ENCODE data around the gene CCDC85C. TPM values are rescaled to one million over a fixed set of nuclear protein-coding genes. Genes with fewer than 3 reads are reported as not detected.

CCDC85C gene
- polyA plus RNA-seq, 1 experiment = 11.8 TPM

DNA sequence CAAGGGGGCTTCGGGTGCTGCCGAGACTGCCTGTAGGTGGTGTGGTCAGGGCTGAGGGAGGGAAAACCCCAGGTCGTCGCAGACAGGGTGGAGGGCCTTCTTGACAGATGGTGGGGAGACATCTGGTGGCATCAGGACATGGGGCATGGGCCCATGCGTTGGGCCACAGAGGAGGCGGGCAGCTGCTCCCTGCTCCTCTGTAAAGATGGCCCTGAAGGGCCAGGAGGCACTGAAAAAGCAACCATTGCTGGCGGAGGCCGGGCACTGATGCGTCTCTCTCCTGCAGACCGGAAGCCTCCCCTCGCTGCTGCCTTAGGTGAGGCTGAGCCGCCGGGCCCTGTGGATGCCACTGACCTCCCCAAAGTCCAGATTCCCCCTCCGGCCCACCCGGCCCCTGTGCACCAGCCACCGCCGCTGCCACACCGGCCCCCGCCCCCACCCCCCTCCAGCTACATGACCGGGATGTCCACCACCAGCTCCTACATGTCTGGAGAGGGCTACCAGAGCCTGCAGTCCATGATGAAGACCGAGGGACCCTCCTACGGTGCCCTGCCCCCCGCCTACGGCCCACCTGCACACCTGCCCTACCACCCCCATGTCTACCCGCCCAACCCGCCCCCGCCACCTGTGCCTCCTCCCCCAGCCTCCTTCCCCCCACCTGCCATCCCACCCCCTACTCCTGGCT is 94.0 kb downstream of the CCDC85C start:
- POLR2A ChIA-PET = no interaction called here
- Histone ChIP-seq H3K27me3 (ENCODE audit: control insufficient read depth, insufficient read depth, low read length) (no peaks in the 10 kb centered on the region), H3K36me3 (ENCODE audit: control insufficient read depth, insufficient read depth, low read length) (peaks cover 48% of the 10 kb centered on the region), H3K4me3 (ENCODE audit: low read depth, low read length) (no peak overlapping the region)
- DNase-seq (ENCODE audit: low read depth) = no peak
- TF ChIP-seq, protein P1, sequence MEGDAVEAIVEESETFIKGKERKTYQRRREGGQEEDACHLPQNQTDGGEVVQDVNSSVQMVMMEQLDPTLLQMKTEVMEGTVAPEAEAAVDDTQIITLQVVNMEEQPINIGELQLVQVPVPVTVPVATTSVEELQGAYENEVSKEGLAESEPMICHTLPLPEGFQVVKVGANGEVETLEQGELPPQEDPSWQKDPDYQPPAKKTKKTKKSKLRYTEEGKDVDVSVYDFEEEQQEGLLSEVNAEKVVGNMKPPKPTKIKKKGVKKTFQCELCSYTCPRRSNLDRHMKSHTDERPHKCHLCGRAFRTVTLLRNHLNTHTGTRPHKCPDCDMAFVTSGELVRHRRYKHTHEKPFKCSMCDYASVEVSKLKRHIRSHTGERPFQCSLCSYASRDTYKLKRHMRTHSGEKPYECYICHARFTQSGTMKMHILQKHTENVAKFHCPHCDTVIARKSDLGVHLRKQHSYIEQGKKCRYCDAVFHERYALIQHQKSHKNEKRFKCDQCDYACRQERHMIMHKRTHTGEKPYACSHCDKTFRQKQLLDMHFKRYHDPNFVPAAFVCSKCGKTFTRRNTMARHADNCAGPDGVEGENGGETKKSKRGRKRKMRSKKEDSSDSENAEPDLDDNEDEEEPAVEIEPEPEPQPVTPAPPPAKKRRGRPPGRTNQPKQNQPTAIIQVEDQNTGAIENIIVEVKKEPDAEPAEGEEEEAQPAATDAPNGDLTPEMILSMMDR (IDR thresholded peaks at IDR 0.05; ENCODE audit: insufficient read depth, low read depth, low read length) = no peak
- CTCF ChIA-PET = no interaction called here

DNA sequence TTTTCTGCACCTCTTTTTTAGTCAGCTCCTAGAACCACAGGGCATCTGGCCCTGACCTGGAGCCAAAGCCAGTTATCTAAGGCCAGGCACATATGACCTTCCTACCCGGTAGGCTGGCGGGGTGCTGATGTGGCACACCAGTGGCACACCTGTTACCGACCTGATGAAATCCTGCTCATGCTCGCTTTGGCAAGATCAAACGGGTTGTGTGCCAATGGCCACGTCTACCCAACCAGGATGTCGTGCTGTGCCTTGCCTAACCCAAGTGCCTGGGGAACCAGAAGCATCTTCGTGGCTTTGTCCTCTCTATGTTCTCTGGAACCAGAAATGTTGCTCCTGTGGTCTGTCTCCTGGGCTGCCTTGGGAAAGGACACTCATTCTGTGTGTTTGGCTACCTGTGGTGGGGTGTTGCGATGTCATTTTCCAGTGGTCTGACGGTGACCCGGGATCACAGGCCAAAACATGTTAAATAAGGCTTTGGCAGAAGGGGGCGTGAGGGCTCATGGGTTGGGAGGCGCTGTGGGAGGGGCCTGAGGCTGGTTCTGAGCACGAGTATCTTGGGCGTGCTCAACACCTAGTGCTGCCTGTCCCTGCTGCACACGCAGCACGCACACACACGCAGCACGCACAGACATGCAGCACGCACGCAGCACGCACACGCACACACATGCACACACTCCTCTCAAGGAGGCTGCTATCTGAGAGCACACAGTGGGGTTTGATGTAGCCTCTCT is 94.9 kb downstream of the CCDC85C start:
- Histone ChIP-seq H3K27me3 (ENCODE audit: control insufficient read depth, insufficient read depth, low read length) (no peaks in the 10 kb centered on the region), H3K4me3 (ENCODE audit: low read depth, low read length) (no peak overlapping the region), H3K36me3 (ENCODE audit: control insufficient read depth, insufficient read depth, low read length) (peaks cover 46% of the 10 kb centered on the region)
- no peak for DNase-seq (ENCODE audit: low read depth)
- CTCF ChIA-PET = no interaction called here
- POLR2A ChIA-PET = no interaction called here
- TF ChIP-seq, protein P1 (IDR thresholded peaks at IDR 0.05; ENCODE audit: insufficient read depth, low read depth, low read length) = no peak

DNA sequence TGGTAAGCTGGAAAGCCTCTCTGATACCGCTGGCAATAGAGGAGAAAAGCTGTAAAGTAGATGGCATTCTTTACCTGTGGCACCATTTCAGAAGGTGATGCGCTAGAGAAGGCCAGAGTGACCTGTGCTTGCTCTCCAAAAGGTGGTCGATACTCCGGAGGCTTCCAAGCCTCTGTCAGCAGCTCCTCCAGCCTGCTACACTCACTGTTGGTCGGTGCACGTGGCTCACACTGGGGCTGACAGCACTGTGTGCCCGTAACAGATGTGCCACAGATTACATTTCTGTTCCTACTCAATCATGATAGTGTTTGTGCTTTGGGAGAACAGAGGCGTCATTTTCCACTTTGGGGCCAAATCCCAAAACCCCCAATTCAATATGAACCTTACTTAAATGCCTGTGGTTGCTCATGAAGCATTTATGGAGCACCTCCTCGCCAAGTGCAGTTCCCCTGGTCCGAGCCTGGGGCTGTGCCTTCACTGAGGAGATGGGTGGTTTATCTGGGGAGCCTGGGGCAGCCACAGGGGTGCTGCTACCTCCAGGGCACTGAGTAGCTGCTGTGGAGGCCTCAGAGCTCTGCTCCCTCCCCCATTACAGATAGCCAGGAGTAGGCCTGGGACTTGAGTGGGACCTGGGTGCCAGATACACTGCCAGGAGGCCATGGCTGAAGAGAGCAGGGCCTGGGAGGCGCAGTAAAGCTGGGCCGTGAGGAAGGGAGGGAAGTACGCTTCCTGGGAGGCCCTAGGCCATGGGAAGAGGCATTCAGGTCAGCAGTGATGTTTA is 96.0 kb downstream of the CCDC85C start:
- ChIA-PET POLR2A (no interaction called here), CTCF (interaction anchor here (1.3 kb wide), 1 partner anchor 10 kb away, joined by 3 read pairs; no protein-coding TSS in a partner anchor)
- H3K4me3 ChIP-seq (ENCODE audit: low read depth, low read length) = no peak overlapping the region
- DNase-seq (ENCODE audit: low read depth) = no peak
- TF ChIP-seq, protein P1 (IDR thresholded peaks at IDR 0.05; ENCODE audit: insufficient read depth, low read depth, low read length) = no peak
- H3K27me3 ChIP-seq (ENCODE audit: control insufficient read depth, insufficient read depth, low read length) = no peaks in the 10 kb centered on the region
- H3K36me3 ChIP-seq (ENCODE audit: control insufficient read depth, insufficient read depth, low read length) = peaks cover 47% of the 10 kb centered on the region

DNA sequence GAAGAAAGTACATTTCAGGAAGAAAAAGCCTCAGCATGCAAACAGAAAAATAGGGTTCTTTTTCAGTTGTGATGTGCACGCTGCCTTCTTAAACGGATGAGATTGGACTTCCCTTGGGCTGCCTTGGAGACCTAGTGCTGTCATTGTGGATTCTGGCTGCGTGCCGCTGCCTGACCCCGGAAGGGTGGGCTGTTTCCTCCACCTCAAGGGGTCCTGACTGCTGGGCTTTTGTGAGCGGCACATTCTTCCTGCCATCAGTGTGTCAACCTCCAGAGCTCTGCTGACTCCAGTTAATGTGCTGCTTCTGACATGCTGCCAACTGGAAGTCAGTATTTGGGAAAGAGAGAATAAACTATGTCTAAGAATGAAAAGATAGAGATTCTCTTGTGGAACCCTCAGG is 97.7 kb downstream of the CCDC85C start:
- DNase-seq (ENCODE audit: low read depth) = no peak
- CTCF ChIA-PET = no interaction called here
- peaks cover 50% of the 10 kb centered on the region for H3K36me3 ChIP-seq (ENCODE audit: control insufficient read depth, insufficient read depth, low read length)
- no peak overlapping the region for H3K4me3 ChIP-seq (ENCODE audit: low read depth, low read length)
- no peaks in the 10 kb centered on the region for H3K27me3 ChIP-seq (ENCODE audit: control insufficient read depth, insufficient read depth, low read length)
- POLR2A ChIA-PET = no interaction called here
- TF ChIP-seq, protein P1 (IDR thresholded peaks at IDR 0.05; ENCODE audit: insufficient read depth, low read depth, low read length) = no peak

DNA sequence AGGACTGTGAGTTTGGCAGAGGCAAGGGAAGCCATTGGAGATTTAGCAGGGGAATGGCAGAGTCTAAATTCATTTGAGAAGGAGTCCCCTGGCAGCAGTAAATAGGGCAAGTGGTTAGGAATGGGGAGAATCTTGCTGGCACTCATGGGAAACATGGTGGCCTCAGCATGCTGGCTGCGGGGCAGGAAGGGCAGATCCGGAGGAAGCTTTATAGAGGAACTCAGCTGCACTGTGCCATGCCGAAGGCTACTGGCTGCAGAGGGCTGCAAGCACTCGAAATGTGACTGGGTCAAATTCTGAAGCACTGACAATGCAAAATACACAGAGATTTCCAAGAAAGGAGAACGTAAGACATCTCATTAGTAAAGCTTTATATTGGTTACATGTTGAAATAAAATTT is 98.9 kb downstream of the CCDC85C start:
- H3K36me3 ChIP-seq (ENCODE audit: control insufficient read depth, insufficient read depth, low read length) = peaks cover 54% of the 10 kb centered on the region
- CTCF ChIA-PET = interaction anchor here (1.0 kb wide), 1 partner anchor 15 kb away, joined by 3 read pairs; no protein-coding TSS in a partner anchor
- POLR2A ChIA-PET = no interaction called here
- DNase-seq (ENCODE audit: low read depth) = no peak
- no peaks in the 10 kb centered on the region for H3K27me3 ChIP-seq (ENCODE audit: control insufficient read depth, insufficient read depth, low read length)
- no peak overlapping the region for H3K4me3 ChIP-seq (ENCODE audit: low read depth, low read length)
- TF ChIP-seq, protein P1 (IDR thresholded peaks at IDR 0.05; ENCODE audit: insufficient read depth, low read depth, low read length) = no peak

Data from BJ (cell line).